Colonic mucosa (tissue), 4 donors: ENCODE measurements around the gene ATP5F1D. TPM values are rescaled to one million over a fixed set of nuclear protein-coding genes. Genes with fewer than 3 reads are reported as not detected.
"Not testable (repeated sequence)": the region's sequence is repeated elsewhere in the genome, so short reads cannot be mapped to it uniquely, and the experiment has no call there.

ENCODE experiments used
- DNase-seq: peaks from one replicate; pipeline ENCODE4 v3.0.0-alpha.2; 2020
- H3K27ac ChIP-seq: fragments of 200-600 bp; one replicate; pipeline ENCODE4 v1.8.0; 2021
- H3K27me3 ChIP-seq: fragments of 200-600 bp; one replicate; pipeline ENCODE4 v1.8.0; 2021
- H3K36me3 ChIP-seq: fragments of 200-600 bp; one replicate; pipeline ENCODE4 v1.8.0; 2021
- H3K4me1 ChIP-seq: fragments of 200-600 bp; one replicate; pipeline ENCODE4 v1.8.0; 2021; ENCODE audit warnings: mild to moderate bottlenecking
- H3K4me3 ChIP-seq: fragments of 200-600 bp; one replicate; pipeline ENCODE4 v1.8.0; 2021
- H3K9ac ChIP-seq, 2 donors: one replicate each; pipeline ENCODE4 v1.7.0; 2013; ENCODE audit warnings: control low read depth in 2 of 2, low read depth in 2 of 2, low read length in 2 of 2
- H3K9me3 ChIP-seq: fragments of 200-600 bp; one replicate; pipeline ENCODE4 v1.8.0; 2021
- CTCF ChIP-seq: fragments of 200-600 bp; IDR thresholded peaks from one replicate; pipeline ENCODE4 v1.8.0; 2022; ENCODE audit warnings: antibody characterized with exemption, mild to moderate bottlenecking
- intact Hi-C: fragments of 100-400 bp; cut with DNase I; formaldehyde crosslinking; loops from one replicate; pipeline ENCODE4 v1.14.1; 2022
- total RNA-seq, 2 donors: library from RNA; stranded (reverse); fragmentation: NEBNext Ultra II Directional in 1 of 2; extraction: Animal tissue kit (Norgen Biotek cat#: 25700) in 1 of 2; gene quantifications; one replicate each; pipeline ENCODE4 v1.2.1, GENCODE V29; 2021
- donor health status: healthy.
- donor health status: DM: no; HTN: no; CAD: no.
- donor health status: DM: no; HTN: no; CAD: no.

ATP5F1D gene
- total RNA-seq, result 100 to 1,000 TPM; 359 to 627 TPM

GRCh38 chr19:1241417-1242095, at the start of gene ATP5F1D:
Gene ATP5F1D, plus strand, starts transcription at chr19:1241751. Its CDS starts 100 bp downstream, at chr19:1241851.
- Histone ChIP-seq H3K9ac (peak within 1 kb of the TSS; percentile 85 to 99), H3K27me3 (peaks cover 8% of the 10 kb centered on the region), H3K36me3 (no peaks in the 10 kb centered on the region), H3K4me1 (peaks cover 29% of the 10 kb centered on the region), H3K4me3 (peak within 1 kb of the TSS; percentile 91), H3K27ac (peak within 1 kb of the TSS; percentile 88), H3K9me3 (no peaks in the 10 kb centered on the region)
- no peak for TF ChIP-seq CTCF
- intact Hi-C loops, result no loop called here
- peak; percentile 93 for DNase-seq

- H3K27ac ChIP-seq, result no peak overlapping the region
- intact Hi-C loops, result no loop called here
These were observed 42.0 kb upstream of the ATP5F1D start for GRCh38 chr19:1199531-1199930.

GRCh38 chr19:1200614-1201013, 40.9 kb upstream of the ATP5F1D start:
- H3K9ac ChIP-seq, DNase-seq, H3K27me3 ChIP-seq, H3K4me3 ChIP-seq, H3K36me3 ChIP-seq, intact Hi-C loops, H3K9me3 ChIP-seq, H3K27ac ChIP-seq: not testable (repeated sequence)
- peaks cover 16% of the 10 kb centered on the region for H3K4me1 ChIP-seq

More at GRCh38 chr19:1199531-1199930, 42.0 kb upstream of the ATP5F1D start:
- no peak for TF ChIP-seq CTCF
- Histone ChIP-seq H3K4me1 (peaks cover 10% of the 10 kb centered on the region), H3K4me3 (no peak overlapping the region), H3K27me3 (no peaks in the 10 kb centered on the region), H3K36me3 (no peaks in the 10 kb centered on the region), H3K9me3 (no peaks in the 10 kb centered on the region), H3K9ac (no peak overlapping the region)
- DNase-seq, result no peak

- Histone ChIP-seq H3K27me3 (no peaks in the 10 kb centered on the region), H3K9ac (peak within 1 kb of the TSS; percentile 88 to 91), H3K36me3 (no peaks in the 10 kb centered on the region), H3K9me3 (no peaks in the 10 kb centered on the region), H3K4me3 (peak within 1 kb of the TSS; percentile 87), H3K27ac (peak within 1 kb of the TSS; percentile 83), H3K4me1 (peaks cover 21% of the 10 kb centered on the region)
- intact Hi-C loops, result no loop called here
- peak; percentile 99 for DNase-seq
- no peak for TF ChIP-seq CTCF
These were observed 36.1 kb upstream of the ATP5F1D start, which contains the start of gene STK11 for GRCh38 chr19:1205114-1206099. Gene STK11, plus strand, starts transcription at chr19:1205778. Its CDS starts 1,136 bp downstream, at chr19:1206914.

GRCh38 chr19:1206150-1206863, 35.2 kb upstream of the ATP5F1D start:
- Histone ChIP-seq H3K36me3 (no peaks in the 10 kb centered on the region), H3K27ac (peak overlapping the region; percentile 83), H3K9me3 (no peaks in the 10 kb centered on the region), H3K27me3 (no peaks in the 10 kb centered on the region), H3K4me1 (peaks cover 21% of the 10 kb centered on the region), H3K4me3 (peak overlapping the region; percentile 87), H3K9ac (peak overlapping the region; percentile 88 to 91)
- intact Hi-C loops, result no loop called here
- TF ChIP-seq CTCF, result no peak
- DNase-seq, result no peak
